Measurements from ENCODE around the gene SMYD5. TPM values are rescaled to one million over a fixed set of nuclear protein-coding genes. Genes with fewer than 3 reads are reported as not detected.

SMYD5 gene
- total RNA-seq, 4 donors from 2014 or later = 14.6 to 27.0 (median 14.9) TPM

- ATAC-seq (ENCODE audit: low FRiP score) (no peak), DNase-seq (ENCODE audit: low spot score) (no peak)
- TF ChIP-seq CTCF (IDR thresholded peaks at IDR 0.05) = no peak
Observed at GRCh38 chr2:73210696-73211095, 3.3 kb upstream of the SMYD5 start.

GRCh38 chr2:73212098-73212447 is 2.0 kb upstream of the SMYD5 start:
- ATAC-seq (ENCODE audit: low FRiP score) = no peak
- no peak for TF ChIP-seq CTCF (IDR thresholded peaks at IDR 0.05)

GRCh38 chr2:73212448-73213176 is 1.4 kb upstream of the SMYD5 start:
- peak; percentile 59 for ATAC-seq (ENCODE audit: low FRiP score)
- peak; percentile 35 for DNase-seq (ENCODE audit: low spot score)
- peak in 1 of 3 donors; percentile 45 for TF ChIP-seq CTCF (IDR thresholded peaks at IDR 0.05)

More at GRCh38 chr2:73212098-73212447, 2.0 kb upstream of the SMYD5 start:
- no peak for DNase-seq (ENCODE audit: low spot score)

- ATAC-seq (ENCODE audit: low FRiP score) = no peak
- no peak for DNase-seq (ENCODE audit: low spot score)
- TF ChIP-seq CTCF (IDR thresholded peaks at IDR 0.05) = no peak
Observed at GRCh38 chr2:73215254-73215653, 1.2 kb downstream of the SMYD5 start.

GRCh38 chr2:73217160-73217559 is 3.1 kb downstream of the SMYD5 start:
- DNase-seq (ENCODE audit: low spot score) = no peak
- ATAC-seq (ENCODE audit: low FRiP score) = no peak
- no peak for TF ChIP-seq CTCF (IDR thresholded peaks at IDR 0.05)

- DNase-seq (ENCODE audit: low spot score) = no peak
- ATAC-seq (ENCODE audit: low FRiP score) = no peak
- TF ChIP-seq CTCF (IDR thresholded peaks at IDR 0.05) = no peak
Observed at GRCh38 chr2:73217826-73218225, 3.8 kb downstream of the SMYD5 start.

GRCh38 chr2:73218298-73218697 is 4.3 kb downstream of the SMYD5 start:
- no peak for TF ChIP-seq CTCF (IDR thresholded peaks at IDR 0.05)
- ATAC-seq (ENCODE audit: low FRiP score) (no peak), DNase-seq (ENCODE audit: low spot score) (no peak)
